Activated CD8-positive, alpha-beta memory T cell treated with anti-CD3 and anti-CD28 coated beads for 24 hours (primary cell): ENCODE results near the gene HIF1AN.
A peak's percentile ranks its signal among the peaks of the same experiment; 100 is the strongest.

Source experiments
- DNase-seq: peaks from one replicate; pipeline ENCODE4 v3.0.0-alpha.2; 2020

Gene HIF1AN

GRCh38 chr10:100522107-100522801, 13.5 kb upstream of the HIF1AN start:
- no peak for DNase-seq

- no peak for DNase-seq
These were observed 12.8 kb upstream of the HIF1AN start for GRCh38 chr10:100522945-100523344.

GRCh38 chr10:100524206-100524605, 11.5 kb upstream of the HIF1AN start:
- DNase-seq: no peak

- DNase-seq: no peak
These were observed 11.1 kb upstream of the HIF1AN start for GRCh38 chr10:100524638-100525037.

GRCh38 chr10:100528123-100528886, 7.4 kb upstream of the HIF1AN start:
- no peak for DNase-seq

GRCh38 chr10:100528921-100529474, 6.7 kb upstream of the HIF1AN start:
- DNase-seq: no peak

GRCh38 chr10:100529475-100530298, 6.1 kb upstream of the HIF1AN start, which contains the start of gene NDUFB8:
Gene NDUFB8, minus strand, starts transcription at chr10:100529871. Its CDS starts 20 bp downstream, at chr10:100529851.
- peak; percentile 95 for DNase-seq

- no peak for DNase-seq
These were observed 4.0 kb upstream of the HIF1AN start for GRCh38 chr10:100531761-100532160.

- no peak for DNase-seq
These were observed 1.0 kb upstream of the HIF1AN start for GRCh38 chr10:100534726-100535125.

- DNase-seq: no peak
These were observed 417 bp upstream of the HIF1AN start for GRCh38 chr10:100535338-100535714.

GRCh38 chr10:100537475-100537874, 1.7 kb downstream of the HIF1AN start:
- DNase-seq: no peak

- no peak for DNase-seq
These were observed 9.2 kb downstream of the HIF1AN start for GRCh38 chr10:100544950-100545349.

- no peak for DNase-seq
These were observed 15.5 kb downstream of the HIF1AN start for GRCh38 chr10:100551196-100551595.

- DNase-seq: no peak
These were observed 16.0 kb downstream of the HIF1AN start for GRCh38 chr10:100551738-100552137.

GRCh38 chr10:100553929-100554328, 18.2 kb downstream of the HIF1AN start:
- no peak for DNase-seq

- no peak for DNase-seq
These were observed 19.2 kb downstream of the HIF1AN start for GRCh38 chr10:100554902-100555301.

GRCh38 chr10:100560248-100560647, 24.5 kb downstream of the HIF1AN start:
- DNase-seq: no peak

- no peak for DNase-seq
These were observed 25.3 kb downstream of the HIF1AN start for GRCh38 chr10:100561005-100561404.

GRCh38 chr10:100562008-100562672, 26.4 kb downstream of the HIF1AN start:
- DNase-seq: peak; percentile 88

GRCh38 chr10:100565206-100565985, 29.7 kb downstream of the HIF1AN start:
- DNase-seq: peak; percentile 43

- DNase-seq: peak; percentile 21
These were observed 30.8 kb downstream of the HIF1AN start for GRCh38 chr10:100566561-100566960.

- DNase-seq: peak; percentile 30
These were observed 31.5 kb downstream of the HIF1AN start for GRCh38 chr10:100567249-100567648.
